ENCODE results near the gene NECTIN3. TPM values are rescaled to one million over a fixed set of nuclear protein-coding genes. Genes with fewer than 3 reads are reported as not detected.

The NECTIN3 gene
- total and polyA plus RNA-seq, 3 donors from 2014 or later = 84.9 to 119 (median 97.1) TPM

GRCh38 chr3:111165411-111165810 lies 93.8 kb downstream of the NECTIN3 start:
- H3K9me3 ChIP-seq = no peaks in the 10 kb centered on the region
- H3K4me1 ChIP-seq = no peaks in the 10 kb centered on the region
- H3K36me3 ChIP-seq (ENCODE audit: low read depth, missing control alignments) = no peaks in the 10 kb centered on the region
- WGBS, 2 donors = 86 to 87% methylated on average over 3 of the region's 3 CpGs
- TF ChIP-seq POLR2A (IDR thresholded peaks at IDR 0.05) (no peak), CTCF (IDR thresholded peaks at IDR 0.05) (no peak)
- H3K27me3 ChIP-seq = no peaks in the 10 kb centered on the region
- no peak for DNase-seq
- no peak overlapping the region for H3K4me3 ChIP-seq
- H3K27ac ChIP-seq = no peak overlapping the region
- intact Hi-C loops (cut with DNase I; ENCODE audit: low total_unique reads) = no loop called here

GRCh38 chr3:111173328-111173900 lies 101.8 kb downstream of the NECTIN3 start:
- no peak for DNase-seq
- intact Hi-C loops (cut with DNase I; ENCODE audit: low total_unique reads) = no loop called here
- H3K4me1 ChIP-seq = no peaks in the 10 kb centered on the region
- WGBS, 2 donors = 83 to 87% methylated on average over 2 of the region's 2 CpGs
- no peak overlapping the region for H3K27ac ChIP-seq
- H3K27me3 ChIP-seq = no peaks in the 10 kb centered on the region
- H3K9me3 ChIP-seq = no peaks in the 10 kb centered on the region
- no peak overlapping the region for H3K4me3 ChIP-seq
- TF ChIP-seq POLR2A (IDR thresholded peaks at IDR 0.05) (no peak), CTCF (IDR thresholded peaks at IDR 0.05) (no peak)
- no peaks in the 10 kb centered on the region for H3K36me3 ChIP-seq (ENCODE audit: low read depth, missing control alignments)

- no peak overlapping the region for H3K27ac ChIP-seq
- no peaks in the 10 kb centered on the region for H3K4me1 ChIP-seq
- no peaks in the 10 kb centered on the region for H3K36me3 ChIP-seq (ENCODE audit: low read depth, missing control alignments)
- 88 to 94% methylated on average over 1 of the region's 1 CpG for WGBS, 2 donors
- no peaks in the 10 kb centered on the region for H3K9me3 ChIP-seq
- H3K27me3 ChIP-seq = no peaks in the 10 kb centered on the region
- H3K4me3 ChIP-seq = no peak overlapping the region
- intact Hi-C loops (cut with DNase I; ENCODE audit: low total_unique reads) = no loop called here
- no peak for DNase-seq
- TF ChIP-seq CTCF (IDR thresholded peaks at IDR 0.05) (no peak), POLR2A (IDR thresholded peaks at IDR 0.05) (no peak)
Measured at GRCh38 chr3:111173906-111174305, 102.3 kb downstream of the NECTIN3 start.

GRCh38 chr3:111190518-111190917 lies 118.9 kb downstream of the NECTIN3 start:
- Histone ChIP-seq H3K36me3 (ENCODE audit: low read depth, missing control alignments) (no peaks in the 10 kb centered on the region), H3K9me3 (no peaks in the 10 kb centered on the region), H3K27me3 (no peaks in the 10 kb centered on the region), H3K4me1 (no peaks in the 10 kb centered on the region), H3K27ac (no peak overlapping the region), H3K4me3 (no peak overlapping the region)
- 99 to 100% methylated on average over 2 of the region's 2 CpGs for WGBS, 2 donors
- no peak for DNase-seq
- intact Hi-C loops (cut with DNase I; ENCODE audit: low total_unique reads) = no loop called here
- no peak for TF ChIP-seq CTCF (IDR thresholded peaks at IDR 0.05)
- TF ChIP-seq POLR2A (IDR thresholded peaks at IDR 0.05) = no peak

GRCh38 chr3:111193472-111193871 lies 121.9 kb downstream of the NECTIN3 start:
- TF ChIP-seq CTCF (IDR thresholded peaks at IDR 0.05) = no peak
- TF ChIP-seq POLR2A (IDR thresholded peaks at IDR 0.05) = no peak
- intact Hi-C loops (cut with DNase I; ENCODE audit: low total_unique reads) = no loop called here
- 84 to 89% methylated on average over 3 of the region's 3 CpGs for WGBS, 2 donors
- no peaks in the 10 kb centered on the region for H3K4me1 ChIP-seq
- no peak overlapping the region for H3K27ac ChIP-seq
- no peak for DNase-seq
- no peaks in the 10 kb centered on the region for H3K27me3 ChIP-seq
- no peak overlapping the region for H3K4me3 ChIP-seq
- H3K36me3 ChIP-seq (ENCODE audit: low read depth, missing control alignments) = no peaks in the 10 kb centered on the region
- H3K9me3 ChIP-seq = no peaks in the 10 kb centered on the region

All from testis (tissue), 3 donors.